Mucosa of descending colon (tissue), 3 donors: ENCODE measurements around the gene TM9SF4. TPM values are rescaled to one million over a fixed set of nuclear protein-coding genes. Genes with fewer than 3 reads are reported as not detected.
A peak's percentile ranks its signal among the peaks of the same experiment; 100 is the strongest.

Source experiments
- ATAC-seq: fragments of 200-7000 bp; cut with Tn5 transposase; one replicate; pipeline ENCODE4 v1.9.1; 2020; ENCODE audit warnings: mild to moderate bottlenecking, moderate library complexity
- DNase-seq, 3 donors: peaks; one replicate each; pipeline ENCODE4 v3.0.0-alpha.2; 2020
- H3K36me3 ChIP-seq: fragments of 200-600 bp; one replicate; pipeline ENCODE4 v1.8.0; 2021; ENCODE audit warnings: low read depth, mild to moderate bottlenecking
- H3K4me1 ChIP-seq: fragments of 200-600 bp; one replicate; pipeline ENCODE4 v1.8.0; 2021; ENCODE audit warnings: low read depth, mild to moderate bottlenecking
- H3K4me3 ChIP-seq: fragments of 200-600 bp; one replicate; pipeline ENCODE4 v1.8.0; 2021; ENCODE audit warnings: mild to moderate bottlenecking
- H3K9me3 ChIP-seq: fragments of 200-600 bp; one replicate; pipeline ENCODE4 v1.8.0; 2021; ENCODE audit warnings: mild to moderate bottlenecking
- intact Hi-C, 2 donors: fragments of 100-400 bp; cut with DNase I in 1 of 2; cut with micrococcal nuclease in 1 of 2; formaldehyde crosslinking; loops; one replicate each; pipeline versions ENCODE4 v1.11.0 to v1.11.1; 2022; cut with DNase I, micrococcal nuclease
- total RNA-seq, 3 donors: library from RNA; stranded (reverse); fragmentation: NEBNext Ultra II Directional in 2 of 3; extraction: Animal tissue kit (Norgen Biotek cat#: 25700) in 2 of 3; gene quantifications; one replicate each; pipeline versions ENCODE4 v1.2.1 to v1.2.4, GENCODE V29; 2021 to 2023
- TF ChIP-seq, protein P1 (sequence below): fragments of 200-600 bp; IDR thresholded peaks from one replicate; pipeline ENCODE4 v1.8.0; 2022; ENCODE audit warnings: antibody characterized with exemption, mild to moderate bottlenecking
- donor health status: DM: no; HTN: no; CAD: no; lungs with moderate emphysema.
- donor health status: DM: no; HTN: no; CAD: no.
- donor health status: DM: no; HTN: yes; CAD: no.

Gene TM9SF4
- total RNA-seq, 3 donors from 2014 or later: 54.1 to 74.7 (median 65.8) TPM

GRCh38 chr20:32188376-32189122 is 79.0 kb downstream of the TM9SF4 start:
- no peak for ATAC-seq
- no peak overlapping the region for H3K4me3 ChIP-seq
- H3K9me3 ChIP-seq: no peaks in the 10 kb centered on the region
- TF ChIP-seq, protein P1, sequence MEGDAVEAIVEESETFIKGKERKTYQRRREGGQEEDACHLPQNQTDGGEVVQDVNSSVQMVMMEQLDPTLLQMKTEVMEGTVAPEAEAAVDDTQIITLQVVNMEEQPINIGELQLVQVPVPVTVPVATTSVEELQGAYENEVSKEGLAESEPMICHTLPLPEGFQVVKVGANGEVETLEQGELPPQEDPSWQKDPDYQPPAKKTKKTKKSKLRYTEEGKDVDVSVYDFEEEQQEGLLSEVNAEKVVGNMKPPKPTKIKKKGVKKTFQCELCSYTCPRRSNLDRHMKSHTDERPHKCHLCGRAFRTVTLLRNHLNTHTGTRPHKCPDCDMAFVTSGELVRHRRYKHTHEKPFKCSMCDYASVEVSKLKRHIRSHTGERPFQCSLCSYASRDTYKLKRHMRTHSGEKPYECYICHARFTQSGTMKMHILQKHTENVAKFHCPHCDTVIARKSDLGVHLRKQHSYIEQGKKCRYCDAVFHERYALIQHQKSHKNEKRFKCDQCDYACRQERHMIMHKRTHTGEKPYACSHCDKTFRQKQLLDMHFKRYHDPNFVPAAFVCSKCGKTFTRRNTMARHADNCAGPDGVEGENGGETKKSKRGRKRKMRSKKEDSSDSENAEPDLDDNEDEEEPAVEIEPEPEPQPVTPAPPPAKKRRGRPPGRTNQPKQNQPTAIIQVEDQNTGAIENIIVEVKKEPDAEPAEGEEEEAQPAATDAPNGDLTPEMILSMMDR: no peak
- no peaks in the 10 kb centered on the region for H3K36me3 ChIP-seq
- H3K4me1 ChIP-seq: peaks cover 9% of the 10 kb centered on the region
- intact Hi-C loops: no loop called here
- DNase-seq: no peak

DNA sequence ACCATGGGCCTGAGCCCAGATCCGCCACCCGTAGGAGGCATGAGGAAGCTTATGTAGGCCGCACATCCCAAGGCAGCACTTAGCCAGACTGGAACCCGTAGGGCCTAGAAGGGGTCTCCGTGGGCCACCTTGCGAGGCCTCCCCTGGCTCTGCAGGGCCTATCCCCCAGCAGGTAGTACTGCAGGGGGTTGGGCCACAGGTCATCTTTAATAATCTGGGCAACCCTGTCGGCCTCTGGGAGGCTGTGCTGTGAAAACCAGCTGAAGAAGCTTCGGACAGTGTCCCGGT is 79.6 kb downstream of the TM9SF4 start:
- no peak for ATAC-seq
- H3K4me3 ChIP-seq: no peak overlapping the region
- H3K36me3 ChIP-seq: no peaks in the 10 kb centered on the region
- intact Hi-C loops: no loop called here
- no peaks in the 10 kb centered on the region for H3K9me3 ChIP-seq
- no peak for DNase-seq
- TF ChIP-seq, protein P1: no peak
- peaks cover 9% of the 10 kb centered on the region for H3K4me1 ChIP-seq

DNA sequence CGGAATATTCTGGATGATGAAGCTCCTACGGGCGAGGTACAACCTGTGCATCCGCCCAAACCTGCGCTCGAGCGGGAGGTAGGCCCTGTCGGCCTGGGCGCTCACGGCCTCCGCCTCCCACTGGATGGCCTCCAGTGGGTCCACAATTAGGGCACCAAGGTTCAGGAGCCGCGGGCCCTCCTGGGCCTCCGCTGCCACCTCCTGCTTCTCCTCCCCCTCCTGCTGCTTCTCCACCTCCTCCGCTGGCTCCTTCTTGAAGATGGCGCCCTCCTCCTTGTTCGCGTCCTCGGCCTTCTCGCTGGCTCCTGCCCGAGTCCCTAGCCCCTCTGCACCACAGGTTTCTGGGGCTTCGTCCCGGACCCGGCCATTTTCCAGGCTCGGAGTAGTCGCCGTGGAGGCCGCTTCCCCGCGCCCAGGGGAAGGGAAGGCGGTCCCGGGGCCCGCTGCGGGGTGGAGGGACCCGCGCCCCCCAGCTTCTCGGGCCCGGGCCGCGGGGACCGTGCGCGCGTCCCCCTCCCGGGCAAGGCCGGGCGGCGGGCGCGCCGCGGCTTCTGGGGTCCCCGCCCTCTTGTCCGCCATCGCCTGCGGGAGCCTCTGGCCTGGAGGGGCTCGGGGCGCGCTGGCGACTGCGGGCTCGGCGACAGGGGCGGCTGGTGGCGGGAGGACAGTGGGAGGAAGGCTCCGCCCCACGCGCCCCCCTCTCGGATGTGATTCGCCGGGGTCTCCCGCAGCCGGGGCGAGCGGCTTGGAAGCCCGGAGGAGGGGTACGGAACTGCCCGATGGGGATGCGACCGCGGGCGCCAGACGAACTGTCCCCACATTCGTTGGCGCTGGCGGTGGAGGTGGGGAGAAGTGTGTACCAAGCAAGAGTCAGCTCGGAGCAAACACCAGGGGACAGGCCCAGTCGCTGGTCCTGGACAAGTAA is 80.4 kb downstream of the TM9SF4 start:
- peak; percentile 61 for ATAC-seq
- DNase-seq: peak; percentile 49 to 65 (median 59)
- TF ChIP-seq, protein P1: no peak
- Histone ChIP-seq H3K36me3 (no peaks in the 10 kb centered on the region), H3K4me1 (peaks cover 9% of the 10 kb centered on the region), H3K9me3 (no peaks in the 10 kb centered on the region), H3K4me3 (peak overlapping the region; percentile 41)
- intact Hi-C loops: no loop called here

DNA sequence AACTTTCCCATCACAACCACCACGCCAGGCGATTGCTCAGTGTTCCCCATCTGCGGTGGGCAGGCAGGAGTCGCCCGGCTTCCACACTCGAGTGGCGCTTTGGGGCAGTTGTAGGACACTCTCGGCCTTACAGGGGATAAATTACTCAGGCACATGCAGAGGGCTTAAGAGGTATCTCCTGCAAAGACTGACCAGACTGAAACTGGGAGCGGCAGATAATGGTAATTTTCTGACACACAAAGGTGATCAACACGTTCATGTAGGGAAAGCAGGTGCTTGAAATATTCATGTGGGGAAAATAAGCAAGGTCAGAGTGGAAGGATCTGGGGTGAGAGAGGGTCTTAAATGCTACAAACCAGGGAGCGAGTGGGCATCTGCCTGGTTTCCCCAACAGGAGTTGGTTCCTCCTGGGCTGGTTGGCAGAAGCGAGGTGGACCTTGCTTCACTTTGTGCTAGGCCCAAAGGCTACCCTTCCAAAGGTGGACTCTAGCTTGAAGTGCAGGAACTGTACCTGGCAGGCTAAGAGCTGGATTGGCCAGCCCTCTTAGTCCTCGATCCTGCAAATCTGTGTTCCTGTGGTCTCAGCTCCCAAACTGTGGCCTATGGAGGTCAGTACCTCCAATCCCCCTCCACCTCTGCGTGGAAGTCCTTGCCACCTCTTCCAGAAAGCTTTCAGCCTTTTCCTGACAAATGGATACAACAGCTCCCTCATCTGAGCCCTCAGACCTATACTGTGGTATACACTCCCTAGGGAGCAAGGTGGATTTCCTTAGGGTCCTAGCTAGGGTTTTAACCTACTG is 81.3 kb downstream of the TM9SF4 start:
- Histone ChIP-seq H3K4me1 (peaks cover 9% of the 10 kb centered on the region), H3K9me3 (no peaks in the 10 kb centered on the region), H3K36me3 (no peaks in the 10 kb centered on the region), H3K4me3 (peak overlapping the region; percentile 41)
- TF ChIP-seq, protein P1: no peak
- no peak for DNase-seq
- peak; percentile 27 for ATAC-seq
- intact Hi-C loops: no loop called here

- Histone ChIP-seq H3K36me3 (peaks cover 3% of the 10 kb centered on the region), H3K4me3 (no peak overlapping the region), H3K4me1 (peaks cover 9% of the 10 kb centered on the region), H3K9me3 (no peaks in the 10 kb centered on the region)
- TF ChIP-seq, protein P1: no peak
- DNase-seq: no peak
- no peak for ATAC-seq
- intact Hi-C loops: no loop called here
These were observed 81.9 kb downstream of the TM9SF4 start for GRCh38 chr20:32191422-32191821.
